K562 (cell line): Measurements from ENCODE around the gene LCN15.

Experiments
- ERF ChIP-seq: fragments of 450-650 bp; formaldehyde crosslinking; IDR thresholded peaks from 2 replicates; pipeline ENCODE4 v1.4.0; 2020; ENCODE audit warnings: mild to moderate bottlenecking, mixed read lengths
- MYC ChIP-seq, 2 experiments: fragments of 250-450 bp in 1 of 2; sonication (Bioruptor Pico) in 1 of 2; IDR thresholded peaks; 2 replicates each; pipeline versions ENCODE4 v1.5.1 to v1.6.1; 2012 to 2021; ENCODE audit warnings: low read depth in 2 of 2, borderline replicate concordance in 1 of 2, improper control_type of control experiment in 1 of 2, low read length in 1 of 2, mild to moderate bottlenecking in 1 of 2, moderate library complexity in 1 of 2
- NRF1 ChIP-seq, 2 experiments: fragments of 450-650 bp; IDR thresholded peaks in 1 of 2; conservative IDR thresholded peaks in 1 of 2; 2 replicates each; pipeline ENCODE4 v1.6.1; 2014; ENCODE audit warnings: mild to moderate bottlenecking in 2 of 2
- TF ChIP-seq, protein P1 (sequence below): sonication (generic); formaldehyde crosslinking; IDR thresholded peaks from 2 replicates; pipeline ENCODE4 v1.8.1; 2023; ENCODE audit warnings: mild to moderate bottlenecking, missing genetic modification reagents

DNA sequence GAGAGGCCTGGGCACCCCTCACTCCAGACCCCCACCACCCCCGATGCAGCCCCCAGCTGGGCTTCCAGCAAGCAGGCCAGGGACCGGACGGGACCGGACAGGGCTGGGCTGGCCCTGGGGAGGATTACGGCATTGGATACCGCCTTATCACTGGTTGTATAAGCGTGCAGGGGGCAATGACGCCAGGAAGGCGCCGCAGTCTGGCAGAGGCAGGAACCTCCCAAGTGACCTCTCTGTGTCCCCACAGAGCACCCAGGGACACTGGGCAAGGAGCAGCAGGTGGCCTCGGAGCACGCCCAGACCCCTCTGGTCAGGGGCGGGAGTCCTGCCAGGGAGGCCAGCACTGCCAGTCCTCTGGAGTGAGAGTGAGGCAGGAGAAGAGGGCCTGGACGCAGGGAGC is 723 bp upstream of the LCN15 start:
- TF ChIP-seq ERF (CRISPR knock-in tag) (no peak), MYC (IDR thresholded peaks at IDR 0.05; ENCODE audit: low read depth, low read length) (no peak), MYC (CRISPR knock-in tag; IDR thresholded peaks at IDR 0.05; ENCODE audit: borderline replicate concordance, low read depth) (no peak), NRF1 (conservative IDR thresholded peaks at IDR 0.05 in 1 of 2, IDR thresholded peaks at IDR 0.05 in 1 of 2) (no peak)
- TF ChIP-seq, protein P1, sequence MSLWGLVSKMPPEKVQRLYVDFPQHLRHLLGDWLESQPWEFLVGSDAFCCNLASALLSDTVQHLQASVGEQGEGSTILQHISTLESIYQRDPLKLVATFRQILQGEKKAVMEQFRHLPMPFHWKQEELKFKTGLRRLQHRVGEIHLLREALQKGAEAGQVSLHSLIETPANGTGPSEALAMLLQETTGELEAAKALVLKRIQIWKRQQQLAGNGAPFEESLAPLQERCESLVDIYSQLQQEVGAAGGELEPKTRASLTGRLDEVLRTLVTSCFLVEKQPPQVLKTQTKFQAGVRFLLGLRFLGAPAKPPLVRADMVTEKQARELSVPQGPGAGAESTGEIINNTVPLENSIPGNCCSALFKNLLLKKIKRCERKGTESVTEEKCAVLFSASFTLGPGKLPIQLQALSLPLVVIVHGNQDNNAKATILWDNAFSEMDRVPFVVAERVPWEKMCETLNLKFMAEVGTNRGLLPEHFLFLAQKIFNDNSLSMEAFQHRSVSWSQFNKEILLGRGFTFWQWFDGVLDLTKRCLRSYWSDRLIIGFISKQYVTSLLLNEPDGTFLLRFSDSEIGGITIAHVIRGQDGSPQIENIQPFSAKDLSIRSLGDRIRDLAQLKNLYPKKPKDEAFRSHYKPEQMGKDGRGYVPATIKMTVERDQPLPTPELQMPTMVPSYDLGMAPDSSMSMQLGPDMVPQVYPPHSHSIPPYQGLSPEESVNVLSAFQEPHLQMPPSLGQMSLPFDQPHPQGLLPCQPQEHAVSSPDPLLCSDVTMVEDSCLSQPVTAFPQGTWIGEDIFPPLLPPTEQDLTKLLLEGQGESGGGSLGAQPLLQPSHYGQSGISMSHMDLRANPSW, result no peak
